IPS-20b (cell line): Measurements from ENCODE around the gene ALPI.

Source experiments
- H3K27ac ChIP-seq: one replicate; pipeline ENCODE4 v1.5.1; 2013; ENCODE audit warnings: low read length
- H3K27me3 ChIP-seq: 2 replicates; pipeline ENCODE4 v1.6.1; 2013; ENCODE audit warnings: mild to moderate bottlenecking, low read length, inconsistent platforms; ENCODE audit not compliant: insufficient read depth
- H3K36me3 ChIP-seq: 2 replicates; pipeline ENCODE4 v1.6.1; 2013; ENCODE audit warnings: low read depth, mild to moderate bottlenecking, inconsistent platforms, low read length, moderate library complexity; ENCODE audit not compliant: insufficient read depth
- H3K4me1 ChIP-seq: 2 replicates; pipeline ENCODE4 v1.6.1; 2013; ENCODE audit warnings: mild to moderate bottlenecking, control low read depth, inconsistent platforms, low read length, moderate library complexity; ENCODE audit not compliant: insufficient read depth
- H3K4me3 ChIP-seq: 2 replicates; pipeline ENCODE4 v1.5.1; 2013; ENCODE audit warnings: mild to moderate bottlenecking, low read length, inconsistent platforms
- H3K9ac ChIP-seq: 2 replicates; pipeline ENCODE4 v1.6.1; 2013; ENCODE audit warnings: low read depth, mild to moderate bottlenecking, inconsistent platforms, low read length, moderate library complexity
- H3K9me3 ChIP-seq: 2 replicates; pipeline ENCODE4 v1.6.1; 2013; ENCODE audit warnings: mild to moderate bottlenecking, low read depth, low read length, inconsistent platforms; ENCODE audit not compliant: insufficient read depth

Gene ALPI

GRCh38 chr2:232486558-232487384 is 30.8 kb downstream of the ALPI start:
- Histone ChIP-seq H3K4me1 (peaks cover 7% of the 10 kb centered on the region; the same call in 1 of the 2 replicates), H3K9me3 (no peaks in the 10 kb centered on the region), H3K9ac (no peak overlapping the region), H3K27me3 (peaks cover 83% of the 10 kb centered on the region), H3K36me3 (no peaks in the 10 kb centered on the region), H3K27ac (no peak overlapping the region), H3K4me3 (peak overlapping the region; percentile 60; the same call in 1 of the 2 replicates)

- Histone ChIP-seq H3K9me3 (no peaks in the 10 kb centered on the region), H3K27ac (no peak within 1 kb of the TSS), H3K36me3 (no peaks in the 10 kb centered on the region), H3K4me3 (peak within 1 kb of the TSS; percentile 60; the same call in 1 of the 2 replicates), H3K27me3 (peaks cover 75% of the 10 kb centered on the region), H3K9ac (no peak within 1 kb of the TSS), H3K4me1 (peaks cover 7% of the 10 kb centered on the region; the same call in 1 of the 2 replicates)
These were observed 31.6 kb downstream of the ALPI start, which contains the start of gene ECEL1 for GRCh38 chr2:232487385-232488096. Gene ECEL1, minus strand, starts transcription at chr2:232487834. Its CDS starts 1,181 bp downstream, at chr2:232486653.

- H3K27me3 ChIP-seq, result peaks cover 71% of the 10 kb centered on the region
These were observed 32.3 kb downstream of the ALPI start for GRCh38 chr2:232488097-232488711.

GRCh38 chr2:232488721-232489300 is 32.9 kb downstream of the ALPI start:
- peaks cover 65% of the 10 kb centered on the region for H3K27me3 ChIP-seq
- H3K27ac ChIP-seq, result no peak overlapping the region
- no peak overlapping the region for H3K9ac ChIP-seq
- no peaks in the 10 kb centered on the region for H3K9me3 ChIP-seq
- no peak overlapping the region for H3K4me3 ChIP-seq
- peaks cover 7% of the 10 kb centered on the region; the same call in 1 of the 2 replicates for H3K4me1 ChIP-seq
- H3K36me3 ChIP-seq, result no peaks in the 10 kb centered on the region

More at GRCh38 chr2:232488097-232488711, 32.3 kb downstream of the ALPI start:
- H3K9ac ChIP-seq, result no peak overlapping the region
- peaks cover 7% of the 10 kb centered on the region; the same call in 1 of the 2 replicates for H3K4me1 ChIP-seq
- no peaks in the 10 kb centered on the region for H3K36me3 ChIP-seq
- peak overlapping the region; percentile 60; the same call in 1 of the 2 replicates for H3K4me3 ChIP-seq
- H3K9me3 ChIP-seq, result no peaks in the 10 kb centered on the region
- H3K27ac ChIP-seq, result no peak overlapping the region

- Histone ChIP-seq H3K27me3 (peaks cover 56% of the 10 kb centered on the region), H3K9ac (no peak overlapping the region), H3K9me3 (no peaks in the 10 kb centered on the region), H3K4me3 (no peak overlapping the region), H3K36me3 (no peaks in the 10 kb centered on the region), H3K4me1 (peaks cover 7% of the 10 kb centered on the region; the same call in 1 of the 2 replicates), H3K27ac (no peak overlapping the region)
These were observed 33.7 kb downstream of the ALPI start for GRCh38 chr2:232489516-232490220.

- Histone ChIP-seq H3K4me3 (no peak overlapping the region), H3K9ac (no peak overlapping the region), H3K27ac (no peak overlapping the region), H3K36me3 (no peaks in the 10 kb centered on the region), H3K9me3 (no peaks in the 10 kb centered on the region), H3K4me1 (peaks cover 7% of the 10 kb centered on the region; the same call in 1 of the 2 replicates), H3K27me3 (peaks cover 48% of the 10 kb centered on the region)
These were observed 34.5 kb downstream of the ALPI start for GRCh38 chr2:232490221-232491138.

- H3K36me3 ChIP-seq, result no peaks in the 10 kb centered on the region
- no peak overlapping the region for H3K4me3 ChIP-seq
- H3K27ac ChIP-seq, result no peak overlapping the region
- H3K4me1 ChIP-seq, result peaks cover 7% of the 10 kb centered on the region; the same call in 1 of the 2 replicates
- H3K9ac ChIP-seq, result no peak overlapping the region
- no peaks in the 10 kb centered on the region for H3K9me3 ChIP-seq
- peaks cover 40% of the 10 kb centered on the region for H3K27me3 ChIP-seq
These were observed 35.3 kb downstream of the ALPI start for GRCh38 chr2:232491139-232491780.

GRCh38 chr2:232492236-232492848 is 36.4 kb downstream of the ALPI start:
- H3K27me3 ChIP-seq, result peaks cover 29% of the 10 kb centered on the region
- no peak overlapping the region for H3K4me3 ChIP-seq

GRCh38 chr2:232492963-232493700 is 37.2 kb downstream of the ALPI start:
- Histone ChIP-seq H3K36me3 (no peaks in the 10 kb centered on the region), H3K9me3 (no peaks in the 10 kb centered on the region), H3K4me1 (peaks cover 7% of the 10 kb centered on the region; the same call in 1 of the 2 replicates), H3K27me3 (peaks cover 24% of the 10 kb centered on the region), H3K27ac (no peak overlapping the region), H3K9ac (no peak overlapping the region), H3K4me3 (no peak overlapping the region)

More at GRCh38 chr2:232492236-232492848, 36.4 kb downstream of the ALPI start:
- Histone ChIP-seq H3K9ac (no peak overlapping the region), H3K9me3 (no peaks in the 10 kb centered on the region), H3K36me3 (no peaks in the 10 kb centered on the region), H3K4me1 (peaks cover 7% of the 10 kb centered on the region; the same call in 1 of the 2 replicates), H3K27ac (no peak overlapping the region)
